ENCODE data around the gene KRT72.

- TF ChIP-seq POLR2A (IDR thresholded peaks at IDR 0.05; ENCODE audit: low read depth, low read length) (no peak), POLR2AphosphoS5 (IDR thresholded peaks at IDR 0.05; ENCODE audit: low read depth, low read length) (no peak), PAX5 (IDR thresholded peaks at IDR 0.05; ENCODE audit: insufficient read depth, low read length, severe bottlenecking) (no peak), POU2F2 (IDR thresholded peaks at IDR 0.05; ENCODE audit: low read depth, low read length) (no peak)
Observed at GRCh38 chr12:52575948-52576347, 25.3 kb downstream of the KRT72 start.

Data from GM12891 (cell line).